ENCODE measurements around the gene PHKB. TPM values are rescaled to one million over a fixed set of nuclear protein-coding genes. Genes with fewer than 3 reads are reported as not detected.

The PHKB gene
- polyA plus RNA-seq, 3 donors = 49.8 to 53.1 (median 50.8) TPM

- H3K4me1 Mint-ChIP-seq = peaks cover 9% of the 10 kb centered on the region
- peaks cover 73% of the 10 kb centered on the region for H3K79me2 ChIP-seq (ENCODE audit: insufficient read depth, low read length)
- no peak overlapping the region for H3K4me3 Mint-ChIP-seq
Observed at GRCh38 chr16:47480410-47480809, 19.3 kb downstream of the PHKB start.

GRCh38 chr16:47481698-47482374 lies 20.7 kb downstream of the PHKB start:
- Histone ChIP-seq H3K9me3 (replicated peaks in 1 of 2; ENCODE audit: control insufficient read depth in 1 of 2, insufficient read depth in 1 of 2, low read length in 2 of 2) (peaks cover 0 to 4% of the 10 kb centered on the region in 2 donors), H3K4me1 (ENCODE audit: control insufficient read depth in 1 of 2, insufficient read depth in 2 of 2, low read length in 2 of 2) (no peaks in the 10 kb centered on the region), H3K4me2 (replicated peaks; ENCODE audit: extremely low read depth, low read length, poor library complexity, severe bottlenecking) (no peak overlapping the region), H3K27me3 (ENCODE audit: control insufficient read depth in 2 of 2, insufficient read depth in 2 of 2, low read length in 2 of 2) (no peaks in the 10 kb centered on the region), H3K36me3 (replicated peaks in 1 of 2; ENCODE audit: control insufficient read depth in 1 of 2, insufficient read depth in 2 of 2, low read length in 2 of 2) (peaks cover 5 to 25% of the 10 kb centered on the region in 2 donors), H3K4me3 (replicated peaks in 1 of 3; ENCODE audit: low read depth in 2 of 3, low read length in 3 of 3) (no peak overlapping the region), H4K20me1 (ENCODE audit: insufficient read depth, low read length) (peaks cover 26% of the 10 kb centered on the region), H2AFZ (ENCODE audit: insufficient read depth, low read depth, low read length, poor library complexity, severe bottlenecking) (no peak overlapping the region), H3K27ac (ENCODE audit: low read depth in 1 of 2, low read length in 2 of 2) (peak overlapping the region in 1 of 2 donors; percentile 4), H3K9ac (ENCODE audit: insufficient read depth, low read length, poor library complexity, severe bottlenecking) (no peak overlapping the region), H3K79me2 (ENCODE audit: insufficient read depth, low read length) (peaks cover 80% of the 10 kb centered on the region)
- intact Hi-C loops (cut with micrococcal nuclease) = no loop called here
- no peak for TF ChIP-seq CTCF (IDR thresholded peaks at IDR 0.05)
- no peak overlapping the region for H3K4me3 Mint-ChIP-seq
- H3K27me3 Mint-ChIP-seq (ENCODE audit: low read depth in 3 of 3) = no peaks in the 10 kb centered on the region
- no peak for DNase-seq
- peaks cover 22 to 26% of the 10 kb centered on the region in 2 donors for H3K36me3 Mint-ChIP-seq
- H3K9me3 Mint-ChIP-seq = peaks cover 0 to 7% (median 0%) of the 10 kb centered on the region in 7 donors
- H3K27ac Mint-ChIP-seq = peak overlapping the region in 3 of 7 donors; percentile 13 to 74 (median 69)
- WGBS (ENCODE audit: insufficient coverage) = 44% methylated on average over 1 of the region's 6 CpGs
- peaks cover 9% of the 10 kb centered on the region for H3K4me1 Mint-ChIP-seq

More at GRCh38 chr16:47480410-47480809, 19.3 kb downstream of the PHKB start:
- Histone ChIP-seq H3K4me2 (replicated peaks; ENCODE audit: extremely low read depth, low read length, poor library complexity, severe bottlenecking) (no peak overlapping the region), H3K27me3 (ENCODE audit: control insufficient read depth in 2 of 2, insufficient read depth in 2 of 2, low read length in 2 of 2) (no peaks in the 10 kb centered on the region), H4K20me1 (ENCODE audit: insufficient read depth, low read length) (peaks cover 29% of the 10 kb centered on the region), H2AFZ (ENCODE audit: insufficient read depth, low read depth, low read length, poor library complexity, severe bottlenecking) (no peak overlapping the region), H3K27ac (ENCODE audit: low read depth in 1 of 2, low read length in 2 of 2) (peak overlapping the region in 1 of 2 donors; percentile 12), H3K9me3 (replicated peaks in 1 of 2; ENCODE audit: control insufficient read depth in 1 of 2, insufficient read depth in 1 of 2, low read length in 2 of 2) (peaks cover 0 to under 1% of the 10 kb centered on the region in 2 donors), H3K36me3 (replicated peaks in 1 of 2; ENCODE audit: control insufficient read depth in 1 of 2, insufficient read depth in 2 of 2, low read length in 2 of 2) (peaks cover 8 to 21% of the 10 kb centered on the region in 2 donors), H3K4me3 (replicated peaks in 1 of 3; ENCODE audit: low read depth in 2 of 3, low read length in 3 of 3) (no peak overlapping the region), H3K4me1 (ENCODE audit: control insufficient read depth in 1 of 2, insufficient read depth in 2 of 2, low read length in 2 of 2) (no peaks in the 10 kb centered on the region), H3K9ac (ENCODE audit: insufficient read depth, low read length, poor library complexity, severe bottlenecking) (no peak overlapping the region)
- WGBS (ENCODE audit: insufficient coverage) = no CpG with 5 or more reads among the region's 3 CpGs
- no peak overlapping the region for H3K27ac Mint-ChIP-seq
- H3K36me3 Mint-ChIP-seq = peaks cover 19% of the 10 kb centered on the region in 2 donors
- intact Hi-C loops (cut with micrococcal nuclease) = no loop called here
- no peak for DNase-seq
- no peaks in the 10 kb centered on the region for H3K27me3 Mint-ChIP-seq (ENCODE audit: low read depth in 3 of 3)
- H3K9me3 Mint-ChIP-seq = peaks cover 0 to 4% (median 0%) of the 10 kb centered on the region in 7 donors
- TF ChIP-seq CTCF (IDR thresholded peaks at IDR 0.05) = no peak

All from CD14-positive monocyte (primary cell).